ENCODE data around the gene RNF26.

Gene RNF26

GRCh38 chr11:119373059-119373920 lies 39.0 kb downstream of the RNF26 start:
- no peak for TF ChIP-seq CTCF (IDR thresholded peaks at IDR 0.05; ENCODE audit: insufficient read depth, missing control alignments)
- FAIRE-seq = no peak
- no peak for DNase-seq (ENCODE audit: insufficient read length, low spot score)

- TF ChIP-seq CTCF (IDR thresholded peaks at IDR 0.05; ENCODE audit: insufficient read depth, missing control alignments) = peak; percentile 97
- DNase-seq (ENCODE audit: insufficient read length, low spot score) (peak; percentile 10), FAIRE-seq (no peak)
Measured at GRCh38 chr11:119373921-119374631, 39.7 kb downstream of the RNF26 start.

- no peak for TF ChIP-seq CTCF (IDR thresholded peaks at IDR 0.05; ENCODE audit: insufficient read depth, missing control alignments)
- DNase-seq (ENCODE audit: insufficient read length, low spot score) (no peak), FAIRE-seq (no peak)
Measured at GRCh38 chr11:119374632-119375336, 40.5 kb downstream of the RNF26 start.

- DNase-seq (ENCODE audit: insufficient read length, low spot score) = peak; percentile 17
- FAIRE-seq = no peak
Measured at GRCh38 chr11:119375337-119376196, 41.2 kb downstream of the RNF26 start.

GRCh38 chr11:119376197-119376847 lies 42.0 kb downstream of the RNF26 start:
- no peak for FAIRE-seq
- DNase-seq (ENCODE audit: insufficient read length, low spot score) = peak; percentile 8
- TF ChIP-seq CTCF (IDR thresholded peaks at IDR 0.05; ENCODE audit: insufficient read depth, missing control alignments) = no peak

More at GRCh38 chr11:119375337-119376196, 41.2 kb downstream of the RNF26 start:
- no peak for TF ChIP-seq CTCF (IDR thresholded peaks at IDR 0.05; ENCODE audit: insufficient read depth, missing control alignments)

Measured in D721Med (cell line).